Caco-2 (cell line): ENCODE data around the gene PAPPA2. TPM values are rescaled to one million over a fixed set of nuclear protein-coding genes. Genes with fewer than 3 reads are reported as not detected.

Source experiments
- BruUV-seq: library from RNA; stranded (reverse); fragments of 400-500 nt; replicated peaks from 2 replicates; lab custom pipeline; 2021; lab: Mats Ljungman, UMichigan
- CTCF ChIA-PET: fragments of 300-600 bp; sonication (Branson Sonifier 250); formaldehyde crosslinking; loops from one replicate; lab custom pipeline; 2022; ENCODE audit warnings: antibody characterized with exemption; lab: Charles Lee
- POLR2A ChIA-PET: fragments of 300-600 bp; sonication (Branson Sonifier 250); formaldehyde crosslinking; loops from one replicate; lab custom pipeline; 2022; ENCODE audit warnings: antibody characterized with exemption; lab: Charles Lee
- DNase-seq, 2 experiments: peaks; one replicate each; pipeline versions ENCODE4 v3.0.0 to v3.0.0-alpha.2; 2020 to 2022
- H3K27me3 ChIP-seq: replicated peaks from 2 replicates; pipeline ENCODE4 v1.6.0; 2011; ENCODE audit warnings: low read length; ENCODE audit not compliant: control insufficient read depth, insufficient read depth
- H3K36me3 ChIP-seq: 2 replicates; pipeline ENCODE4 v1.5.1; 2011; ENCODE audit warnings: low read length; ENCODE audit not compliant: control insufficient read depth, insufficient read depth
- H3K4me1 ChIP-seq: fragments of 250-450 bp; sonication (Bioruptor Pico); 2 replicates; pipeline ENCODE4 v1.5.1; 2020; ENCODE audit warnings: mild to moderate bottlenecking
- H3K4me3 ChIP-seq: 2 replicates; pipeline ENCODE4 v1.5.1; 2011; ENCODE audit warnings: low read depth, mild to moderate bottlenecking, control low read depth, low read length
- H3K9me3 ChIP-seq: fragments of 250-450 bp; sonication (Bioruptor Pico); 2 replicates; pipeline ENCODE4 v1.5.1; 2020; ENCODE audit warnings: mild to moderate bottlenecking, moderate library complexity
- H3K27ac Mint-ChIP-seq: one replicate; pipeline ENCODE4 v1.8.0; 2022; ENCODE audit warnings: mixed read lengths; ENCODE audit not compliant: unreplicated experiment
- H3K27me3 Mint-ChIP-seq: one replicate; pipeline ENCODE4 v1.8.0; 2022; ENCODE audit warnings: mixed read lengths; ENCODE audit not compliant: insufficient read depth, unreplicated experiment
- H3K36me3 Mint-ChIP-seq: one replicate; pipeline ENCODE4 v1.8.0; 2022; ENCODE audit warnings: mild to moderate bottlenecking, mixed read lengths; ENCODE audit not compliant: insufficient read depth, unreplicated experiment
- H3K4me1 Mint-ChIP-seq: one replicate; pipeline ENCODE4 v1.8.0; 2022; ENCODE audit warnings: low read depth, mixed read lengths; ENCODE audit not compliant: unreplicated experiment
- H3K4me3 Mint-ChIP-seq: one replicate; pipeline ENCODE4 v1.8.0; 2022; ENCODE audit warnings: mild to moderate bottlenecking, moderate library complexity, mixed read lengths; ENCODE audit not compliant: unreplicated experiment
- H3K9me3 Mint-ChIP-seq: one replicate; pipeline ENCODE4 v1.8.0; 2022; ENCODE audit warnings: mixed read lengths; ENCODE audit not compliant: unreplicated experiment
- intact Hi-C: fragments of 100-400 bp; cut with micrococcal nuclease; formaldehyde crosslinking; loops from one replicate; pipeline ENCODE4 v1.10.0; 2022; ENCODE audit not compliant: unreplicated experiment
- total RNA-seq: library from RNA; stranded (reverse); gene quantifications from 2 replicates; pipeline ENCODE4 v1.2.3, GENCODE V29; 2022
- TF ChIP-seq, protein P1 (sequence below), 2 experiments: fragments of 200-600 bp in 1 of 2; IDR thresholded peaks; 1 replicate in 1 of 2; 2 replicates in 1 of 2; pipeline versions ENCODE4 v1.5.1 to v1.8.0; 2011 to 2022; ENCODE audit warnings: antibody characterized with exemption in 1 of 2, control low read depth in 1 of 2, inconsistent platforms in 1 of 2, low read depth in 1 of 2, low read length in 1 of 2, mild to moderate bottlenecking in 1 of 2, moderate library complexity in 1 of 2; ENCODE audit not compliant: insufficient read depth in 1 of 2, severe bottlenecking in 1 of 2, unreplicated experiment in 1 of 2

The PAPPA2 gene
- total RNA-seq, 1 experiment from 2014 or later = 0.18 TPM

DNA sequence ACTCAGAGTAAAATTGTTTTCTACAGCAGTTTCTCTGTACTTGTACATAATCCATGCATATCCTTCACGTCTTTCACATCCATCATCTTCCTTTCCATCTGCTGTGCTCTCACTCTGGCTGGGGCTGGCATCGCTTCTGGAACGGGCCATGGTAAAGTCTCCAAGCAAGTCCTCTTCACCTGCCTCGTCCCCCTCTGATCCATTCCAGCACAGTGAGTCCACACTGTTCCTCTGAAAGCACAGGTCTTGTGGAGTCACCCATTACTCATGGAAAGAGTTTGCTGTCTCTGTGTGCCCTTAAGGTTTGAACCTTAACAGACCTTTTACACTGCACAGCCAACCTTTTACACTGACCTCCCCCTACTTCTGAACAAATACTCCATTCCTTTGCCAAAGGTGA lies 387.9 kb downstream of the PAPPA2 start:
- no TSS peak for BruUV-seq
- Mint-ChIP-seq H3K36me3 (no peaks in the 10 kb centered on the region), H3K4me3 (no peak overlapping the region), H3K4me1 (no peaks in the 10 kb centered on the region), H3K27me3 (peaks cover 17% of the 10 kb centered on the region), H3K27ac (no peak overlapping the region), H3K9me3 (no peaks in the 10 kb centered on the region)
- Histone ChIP-seq H3K27me3 (no peaks in the 10 kb centered on the region), H3K36me3 (no peaks in the 10 kb centered on the region), H3K4me1 (no peaks in the 10 kb centered on the region), H3K4me3 (no peak overlapping the region), H3K9me3 (no peaks in the 10 kb centered on the region)
- TF ChIP-seq, protein P1, sequence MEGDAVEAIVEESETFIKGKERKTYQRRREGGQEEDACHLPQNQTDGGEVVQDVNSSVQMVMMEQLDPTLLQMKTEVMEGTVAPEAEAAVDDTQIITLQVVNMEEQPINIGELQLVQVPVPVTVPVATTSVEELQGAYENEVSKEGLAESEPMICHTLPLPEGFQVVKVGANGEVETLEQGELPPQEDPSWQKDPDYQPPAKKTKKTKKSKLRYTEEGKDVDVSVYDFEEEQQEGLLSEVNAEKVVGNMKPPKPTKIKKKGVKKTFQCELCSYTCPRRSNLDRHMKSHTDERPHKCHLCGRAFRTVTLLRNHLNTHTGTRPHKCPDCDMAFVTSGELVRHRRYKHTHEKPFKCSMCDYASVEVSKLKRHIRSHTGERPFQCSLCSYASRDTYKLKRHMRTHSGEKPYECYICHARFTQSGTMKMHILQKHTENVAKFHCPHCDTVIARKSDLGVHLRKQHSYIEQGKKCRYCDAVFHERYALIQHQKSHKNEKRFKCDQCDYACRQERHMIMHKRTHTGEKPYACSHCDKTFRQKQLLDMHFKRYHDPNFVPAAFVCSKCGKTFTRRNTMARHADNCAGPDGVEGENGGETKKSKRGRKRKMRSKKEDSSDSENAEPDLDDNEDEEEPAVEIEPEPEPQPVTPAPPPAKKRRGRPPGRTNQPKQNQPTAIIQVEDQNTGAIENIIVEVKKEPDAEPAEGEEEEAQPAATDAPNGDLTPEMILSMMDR (IDR thresholded peaks at IDR 0.05; ENCODE audit: insufficient read depth in 1 of 2, low read depth in 1 of 2, low read length in 1 of 2, severe bottlenecking in 1 of 2, unreplicated experiment in 1 of 2) = no peak
- ChIA-PET POLR2A (no interaction called here), CTCF (no interaction called here)
- DNase-seq = no peak
- intact Hi-C loops = no loop called here

DNA sequence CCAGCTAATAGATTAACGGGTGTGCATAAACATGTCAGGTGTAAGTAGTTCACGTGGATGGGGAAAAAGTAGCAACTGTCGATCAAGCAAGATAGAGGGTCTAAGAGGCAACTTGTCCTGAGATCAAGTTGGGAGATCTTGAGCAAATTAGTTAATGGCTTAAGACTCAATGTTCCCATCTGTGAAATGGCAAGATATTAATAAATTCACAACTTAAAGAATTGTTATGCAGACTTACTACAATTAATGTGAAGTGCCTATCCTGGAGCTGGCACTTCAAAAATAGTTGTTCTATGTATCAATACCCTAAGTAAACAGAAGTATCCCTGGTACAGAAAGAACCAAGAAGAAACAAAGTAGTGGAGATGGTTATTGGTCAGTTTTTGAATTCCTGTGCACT lies 389.1 kb downstream of the PAPPA2 start:
- H3K27me3 ChIP-seq = no peaks in the 10 kb centered on the region
- H3K36me3 Mint-ChIP-seq = no peaks in the 10 kb centered on the region
- H3K9me3 Mint-ChIP-seq = no peaks in the 10 kb centered on the region
- DNase-seq = no peak
- H3K9me3 ChIP-seq = no peaks in the 10 kb centered on the region
- ChIA-PET POLR2A (no interaction called here), CTCF (no interaction called here)
- no TSS peak for BruUV-seq
- H3K27ac Mint-ChIP-seq = no peak overlapping the region
- H3K4me1 ChIP-seq = no peaks in the 10 kb centered on the region
- TF ChIP-seq, protein P1 (IDR thresholded peaks at IDR 0.05; ENCODE audit: insufficient read depth in 1 of 2, low read depth in 1 of 2, low read length in 1 of 2, severe bottlenecking in 1 of 2, unreplicated experiment in 1 of 2) = no peak
- H3K36me3 ChIP-seq = no peaks in the 10 kb centered on the region
- no peak overlapping the region for H3K4me3 Mint-ChIP-seq
- intact Hi-C loops = no loop called here
- no peaks in the 10 kb centered on the region for H3K4me1 Mint-ChIP-seq
- peaks cover 18% of the 10 kb centered on the region for H3K27me3 Mint-ChIP-seq
- no peak overlapping the region for H3K4me3 ChIP-seq

DNA sequence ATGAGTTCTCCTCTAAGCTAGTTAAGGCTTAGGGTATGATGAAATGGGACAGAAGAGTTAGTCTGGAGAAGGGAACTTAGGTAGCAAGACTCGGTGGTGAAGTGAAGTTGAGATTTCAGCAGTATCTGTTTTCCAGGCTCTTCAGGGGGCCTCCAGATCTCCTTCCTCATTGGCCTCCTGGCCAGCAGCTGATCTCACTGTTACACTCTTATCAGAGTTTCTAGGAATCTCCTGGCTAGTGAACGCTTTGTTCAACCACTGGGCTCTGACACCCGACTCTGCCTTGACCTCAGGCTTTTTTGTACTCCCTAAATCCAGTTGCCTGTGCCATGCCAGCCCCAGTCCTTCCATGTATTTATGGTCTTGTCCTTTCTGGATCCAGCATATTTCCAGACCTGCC lies 390.5 kb downstream of the PAPPA2 start:
- no peaks in the 10 kb centered on the region for H3K4me1 Mint-ChIP-seq
- H3K36me3 ChIP-seq = no peaks in the 10 kb centered on the region
- H3K27me3 ChIP-seq = no peaks in the 10 kb centered on the region
- intact Hi-C loops = no loop called here
- ChIA-PET POLR2A (no interaction called here), CTCF (no interaction called here)
- no peak overlapping the region for H3K4me3 ChIP-seq
- no peaks in the 10 kb centered on the region for H3K4me1 ChIP-seq
- TF ChIP-seq, protein P1 (IDR thresholded peaks at IDR 0.05; ENCODE audit: insufficient read depth in 1 of 2, low read depth in 1 of 2, low read length in 1 of 2, severe bottlenecking in 1 of 2, unreplicated experiment in 1 of 2) = no peak
- no peak overlapping the region for H3K4me3 Mint-ChIP-seq
- no peak overlapping the region for H3K27ac Mint-ChIP-seq
- no peaks in the 10 kb centered on the region for H3K9me3 ChIP-seq
- BruUV-seq = no TSS peak
- H3K9me3 Mint-ChIP-seq = no peaks in the 10 kb centered on the region
- H3K27me3 Mint-ChIP-seq = peaks cover 21% of the 10 kb centered on the region
- no peak for DNase-seq
- H3K36me3 Mint-ChIP-seq = no peaks in the 10 kb centered on the region
